NCI-H1694 (cell line): ENCODE measurements around the gene ABCG4.
"Not testable (repeated sequence)": the region's sequence is repeated elsewhere in the genome, so short reads cannot be mapped to it uniquely, and the experiment has no call there.

Experiments
- DNase-seq: peaks from one replicate; lab custom pipeline; 2025; lab: John Stamatoyannopoulos, UW

ABCG4 gene

DNA sequence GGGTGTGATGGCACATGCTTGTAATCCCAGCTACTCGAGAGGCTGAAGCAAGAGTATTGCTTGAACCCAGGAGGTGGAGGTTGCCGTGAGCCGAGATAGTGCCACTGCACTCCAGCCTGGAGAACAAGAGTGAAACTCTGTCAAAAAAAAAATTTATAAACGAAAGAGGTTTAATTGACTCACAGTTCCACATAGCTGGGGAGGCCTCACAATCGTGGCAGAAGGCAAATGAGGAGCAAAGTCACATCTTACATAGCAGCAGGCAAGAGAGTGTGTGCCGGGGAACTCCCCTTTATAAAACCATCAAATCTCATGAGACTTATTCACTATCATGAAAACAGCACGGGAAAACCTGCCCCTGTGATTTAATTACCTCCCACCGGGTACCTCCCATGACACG is 35.5 kb downstream of the ABCG4 start:
- DNase-seq: not testable (repeated sequence)

DNA sequence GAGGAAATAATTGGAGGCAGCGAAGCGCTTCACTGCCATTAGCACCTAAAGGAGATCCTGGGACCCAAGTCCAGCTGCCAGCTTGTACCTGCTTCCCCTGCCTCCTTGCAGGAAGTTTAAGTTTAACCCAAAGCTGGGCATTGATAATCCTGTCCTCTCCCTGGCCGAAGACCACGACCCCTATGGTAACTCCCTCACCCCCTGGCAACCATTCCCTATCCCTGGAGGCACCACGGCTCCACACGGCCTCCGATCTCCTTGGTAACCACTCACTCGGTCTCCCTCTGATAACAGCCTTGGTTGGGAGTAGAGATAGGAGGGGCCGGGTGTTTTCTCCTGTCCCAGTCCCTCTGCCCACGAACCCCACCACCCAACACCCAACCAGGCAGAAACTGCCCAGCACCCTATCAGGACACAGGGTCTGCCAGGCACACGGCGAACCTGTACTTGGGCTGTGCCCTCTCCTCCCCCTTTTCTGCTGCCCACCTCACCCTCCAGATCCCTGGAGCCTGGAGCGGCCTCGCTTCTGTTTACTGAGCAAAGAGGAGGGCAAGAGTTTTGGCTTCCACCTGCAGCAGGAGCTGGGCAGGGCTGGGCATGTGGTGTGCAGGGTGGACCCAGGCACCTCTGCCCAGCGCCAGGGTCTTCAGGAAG is 37.3 kb downstream of the ABCG4 start:
- DNase-seq: no peak

- no peak for DNase-seq
Measured at GRCh38 chr11:119187123-119187892, 38.5 kb downstream of the ABCG4 start.

DNA sequence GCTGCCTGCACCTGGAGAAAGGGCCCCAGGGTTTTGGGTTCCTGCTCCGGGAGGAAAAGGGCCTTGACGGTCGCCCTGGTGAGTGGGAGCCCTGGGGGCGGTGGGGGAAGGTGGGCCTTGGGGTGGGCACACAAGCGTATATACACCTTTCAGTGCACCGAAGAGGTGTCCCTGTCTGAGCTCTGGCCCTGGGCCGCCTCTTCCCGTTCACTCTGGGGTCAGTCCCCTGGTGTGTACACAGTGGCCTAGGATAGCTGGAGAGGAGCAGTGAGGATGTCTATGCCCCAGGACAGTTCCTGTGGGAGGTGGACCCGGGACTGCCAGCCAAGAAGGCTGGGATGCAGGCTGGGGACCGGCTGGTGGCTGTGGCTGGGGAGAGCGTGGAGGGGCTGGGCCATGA is 39.2 kb downstream of the ABCG4 start:
- DNase-seq: no peak

DNA sequence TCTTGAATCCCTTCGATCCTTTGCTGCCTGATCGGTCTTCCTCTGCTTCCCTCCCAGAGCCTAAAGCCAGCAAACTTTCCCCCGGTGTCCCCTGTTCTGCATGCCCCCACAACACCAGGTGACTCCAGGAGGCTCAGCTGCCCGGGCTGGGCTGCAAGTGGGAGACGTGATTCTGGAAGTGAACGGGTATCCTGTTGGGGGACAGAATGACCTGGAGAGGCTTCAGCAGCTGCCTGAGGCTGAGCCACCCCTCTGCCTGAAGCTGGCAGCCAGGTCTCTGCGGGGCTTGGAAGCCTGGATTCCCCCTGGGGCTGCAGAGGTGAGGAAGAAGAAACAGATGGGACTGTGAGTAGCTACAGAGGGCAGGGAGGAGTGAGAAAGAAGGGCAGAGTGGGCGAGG is 40.0 kb downstream of the ABCG4 start:
- no peak for DNase-seq

- DNase-seq: no peak
Measured at GRCh38 chr11:119189393-119189792, 40.5 kb downstream of the ABCG4 start.

GRCh38 chr11:119190531-119190930 is 41.7 kb downstream of the ABCG4 start:
- DNase-seq: no peak

- not testable (repeated sequence) for DNase-seq
Measured at GRCh38 chr11:119191265-119191664, 42.4 kb downstream of the ABCG4 start.

DNA sequence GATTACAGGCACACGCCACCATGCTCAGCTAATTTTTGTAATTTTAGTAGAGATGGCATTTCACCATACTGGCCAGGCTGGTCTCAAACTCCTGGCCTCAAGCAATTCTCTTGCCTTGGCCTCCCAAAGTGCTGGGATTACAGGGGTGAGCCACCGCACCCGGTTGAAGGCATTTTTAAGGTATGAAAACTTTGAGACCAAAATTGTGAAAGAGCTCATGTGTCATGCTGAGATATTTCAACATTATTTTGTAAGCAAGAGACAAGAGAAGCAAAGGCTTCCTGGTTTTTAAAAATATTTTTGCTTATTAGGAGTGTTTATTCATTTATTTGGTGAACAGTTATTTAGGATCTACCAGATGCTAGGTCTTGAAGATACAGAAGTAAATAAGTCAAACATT is 43.3 kb downstream of the ABCG4 start:
- no peak for DNase-seq

DNA sequence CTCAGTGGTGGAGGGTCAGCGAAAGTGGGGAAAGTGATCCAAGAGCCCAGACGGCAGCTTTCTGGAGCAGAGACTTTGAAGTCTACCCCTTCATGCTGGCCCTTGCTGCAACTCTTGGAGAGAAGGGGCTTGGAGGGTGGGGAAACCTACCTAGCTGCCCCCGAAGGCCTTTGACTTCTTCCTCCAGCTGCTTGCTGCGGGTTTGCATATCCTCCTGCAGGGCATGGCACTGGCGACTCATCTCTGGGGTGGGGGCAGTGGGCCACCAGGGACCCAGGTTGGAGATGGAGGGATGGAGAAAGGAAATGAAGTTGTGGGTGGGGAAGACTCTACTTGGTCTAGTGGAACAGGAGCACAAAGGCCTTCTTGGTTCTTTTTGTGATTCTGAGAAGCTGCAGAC is 44.1 kb downstream of the ABCG4 start:
- no peak for DNase-seq

DNA sequence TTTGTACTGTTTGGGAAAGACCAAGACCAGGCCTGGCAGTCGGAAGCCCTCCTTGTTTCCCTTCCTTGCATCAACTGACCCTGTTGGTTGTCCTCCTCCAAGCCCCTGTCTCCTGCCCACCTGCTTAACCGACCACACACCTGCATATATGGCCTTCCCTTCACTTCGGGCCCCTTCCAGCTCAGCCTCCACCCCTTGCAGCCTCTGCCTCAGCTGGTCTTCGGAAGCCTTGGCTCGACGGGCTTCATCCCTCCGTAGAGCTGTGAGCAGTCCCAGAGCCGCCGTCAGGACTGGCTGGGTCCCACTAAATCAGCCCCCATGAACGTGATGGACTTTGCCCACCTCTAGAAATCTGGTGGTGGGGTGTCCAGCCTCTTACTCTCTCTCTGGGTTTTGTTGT is 44.8 kb downstream of the ABCG4 start:
- DNase-seq: no peak

GRCh38 chr11:119194811-119195440 is 46.1 kb downstream of the ABCG4 start:
- no peak for DNase-seq

DNA sequence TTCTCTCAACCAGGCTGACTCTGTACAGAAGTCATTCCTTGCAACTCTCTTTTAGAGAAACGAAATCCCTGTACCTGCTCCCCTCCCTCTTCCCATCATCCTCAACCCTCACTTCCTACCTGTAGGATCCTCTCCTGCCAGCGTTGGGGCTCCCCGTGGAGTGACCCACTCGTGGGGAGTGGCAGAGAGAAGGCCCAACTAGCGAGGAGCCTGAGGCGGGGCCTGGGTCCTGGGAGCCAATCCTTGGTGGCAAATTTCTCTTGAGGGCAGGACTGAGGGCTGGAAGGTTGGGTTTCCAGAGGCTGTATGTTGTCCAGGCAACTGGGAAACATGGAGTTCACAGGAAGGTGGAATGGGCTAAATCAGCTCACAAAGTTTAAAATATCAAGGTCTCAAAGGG is 46.8 kb downstream of the ABCG4 start:
- no peak for DNase-seq

DNA sequence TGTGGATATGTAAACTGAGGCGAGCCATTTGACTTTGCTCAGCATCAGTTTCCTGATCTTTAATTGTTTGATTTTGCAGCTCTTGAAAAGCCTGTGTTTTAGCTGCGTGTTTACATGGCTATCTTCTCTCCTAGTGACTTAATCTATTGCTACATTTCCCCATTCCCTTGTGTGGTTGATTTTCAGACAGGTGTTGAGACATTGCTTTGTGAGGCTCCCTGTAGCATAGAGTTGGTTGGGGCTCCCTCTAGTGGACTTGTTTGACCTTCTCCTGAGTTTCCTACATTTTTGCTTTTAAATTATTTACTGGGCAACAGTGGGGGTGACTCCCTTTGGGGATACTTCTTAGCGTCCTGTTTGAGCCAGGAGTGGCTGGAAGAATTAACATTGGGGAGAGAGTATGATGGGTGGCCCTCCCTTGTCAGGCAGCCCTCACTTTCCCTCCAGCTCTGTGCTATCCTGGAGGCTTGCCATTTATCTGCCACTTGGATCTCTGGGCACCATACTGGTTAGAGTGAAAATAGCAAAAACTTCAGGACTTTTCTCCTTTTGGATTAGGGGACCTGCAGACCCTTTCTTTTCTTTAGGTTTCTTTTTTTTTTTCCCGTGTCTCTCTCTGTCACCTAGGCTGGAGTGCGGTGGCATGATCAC is 48.1 kb downstream of the ABCG4 start:
- peak; percentile 39 for DNase-seq

- no peak for DNase-seq
Measured at GRCh38 chr11:119198925-119199324, 50.1 kb downstream of the ABCG4 start.

GRCh38 chr11:119201236-119201635 is 52.4 kb downstream of the ABCG4 start:
- not testable (repeated sequence) for DNase-seq

DNA sequence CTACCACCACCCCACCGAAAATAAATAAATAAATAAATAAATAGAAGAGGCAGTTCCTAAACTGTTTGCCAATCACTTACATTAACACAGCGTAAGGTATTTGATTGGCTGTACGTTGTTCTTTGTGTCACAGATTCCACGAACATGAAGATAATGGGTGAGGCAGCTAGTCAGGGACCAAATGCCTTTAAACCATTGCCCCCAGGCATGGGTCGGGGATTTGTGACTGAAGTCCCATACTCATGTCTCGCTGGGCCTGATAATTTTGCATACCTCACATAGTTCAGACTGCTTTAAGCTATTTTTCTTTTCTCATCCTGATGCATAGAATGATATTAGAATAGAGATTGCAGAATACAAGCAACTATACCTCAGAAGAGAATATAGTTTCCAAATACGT is 53.7 kb downstream of the ABCG4 start:
- no peak for DNase-seq

DNA sequence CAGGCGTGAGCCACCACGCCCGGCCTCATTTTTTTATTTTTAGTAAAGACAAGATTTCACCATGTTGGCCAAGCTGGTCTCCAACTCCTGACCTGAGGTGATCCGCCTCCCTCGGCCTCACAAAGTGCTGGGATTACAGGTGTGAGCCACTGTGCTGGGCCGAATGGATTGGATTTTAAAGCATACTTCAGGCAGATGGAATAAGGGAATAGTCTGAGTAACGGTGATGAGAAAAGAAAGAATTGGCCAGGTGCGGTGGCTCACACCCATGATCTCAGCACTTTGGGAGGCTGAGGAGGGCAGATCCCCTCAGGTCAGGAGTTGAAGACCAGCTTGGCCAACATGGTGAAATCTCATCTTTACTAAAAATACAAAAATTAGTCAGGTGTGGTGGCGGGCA is 55.2 kb downstream of the ABCG4 start:
- DNase-seq: no peak

DNA sequence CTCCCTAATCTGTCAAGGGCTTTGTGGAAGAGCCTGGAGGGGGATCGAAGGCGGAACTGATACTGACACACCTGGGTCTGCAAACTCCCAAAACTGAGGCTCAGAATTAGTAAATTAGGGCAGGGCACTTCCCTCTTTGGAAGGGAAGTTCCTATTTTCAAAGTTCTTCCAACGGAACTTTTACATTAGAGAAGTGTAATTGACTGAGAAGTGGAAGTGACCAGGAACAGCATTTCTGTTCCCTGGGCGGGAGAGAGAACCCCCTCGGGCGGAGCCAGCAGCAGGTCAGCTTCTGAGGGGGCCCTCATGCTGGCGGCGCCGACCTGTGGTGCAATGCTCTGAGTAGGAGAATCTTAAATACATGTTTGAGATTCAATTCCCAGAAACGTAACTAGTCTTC is 56.2 kb downstream of the ABCG4 start:
- DNase-seq: no peak

- DNase-seq: peak; percentile 41
Measured at GRCh38 chr11:119205574-119206510, 57.0 kb downstream of the ABCG4 start, which contains the start of gene CBL. TSS of gene CBL (plus strand) at chr11:119206339. CDS start at chr11:119206418, 79 bp downstream.
